Fibroblast of skin of right quadriceps (primary cell): ENCODE data around the gene TAF11L13.
"Not testable (repeated sequence)": the region's sequence is repeated elsewhere in the genome, so short reads cannot be mapped to it uniquely, and the experiment has no call there.

Source experiments
- DNase-seq: peaks from one replicate; pipeline ENCODE4 v3.0.0-alpha.2; 2013

TAF11L13 gene

DNA sequence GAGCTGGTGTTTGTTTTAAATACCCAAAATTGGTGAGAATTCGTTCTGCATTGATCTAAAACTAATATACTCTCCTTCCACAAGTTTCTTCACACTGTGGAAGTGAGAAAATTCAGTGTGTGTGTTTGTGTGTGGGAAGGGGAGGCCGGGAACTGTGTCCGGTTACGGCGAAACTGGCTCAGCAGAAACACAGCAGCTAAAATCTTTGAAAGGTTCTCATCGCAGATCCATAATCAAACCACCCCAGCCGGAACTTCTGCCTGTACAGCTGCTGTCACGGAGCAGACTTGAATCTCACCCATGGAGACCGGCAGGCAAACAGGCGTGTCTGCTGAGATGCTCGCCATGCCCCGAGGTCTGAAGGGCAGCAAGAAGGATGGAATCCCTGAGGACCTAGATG, at the start of gene TAF11L13:
TSS of gene TAF11L13 (plus strand) at position 301 of the 400 bp plus-strand sequence.
- not testable (repeated sequence) for DNase-seq

DNA sequence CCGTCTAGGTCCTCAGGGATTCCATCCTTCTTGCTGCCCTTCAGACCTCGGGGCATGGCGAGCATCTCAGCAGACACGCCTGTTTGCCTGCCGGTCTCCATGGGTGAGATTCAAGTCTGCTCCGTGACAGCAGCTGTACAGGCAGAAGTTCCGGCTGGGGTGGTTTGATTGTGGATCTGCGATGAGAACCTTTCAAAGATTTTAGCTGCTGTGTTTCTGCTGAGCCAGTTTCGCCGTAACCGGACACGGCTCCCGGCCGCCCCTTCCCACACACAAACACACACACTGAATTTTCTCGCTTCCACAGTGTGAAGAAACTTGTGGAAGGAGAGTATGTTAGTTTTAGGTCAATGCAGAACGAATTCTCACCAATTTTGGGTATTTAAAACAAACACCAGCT, 46.2 kb upstream of the TAF11L13 start, which contains the start of gene TAF11L7:
TSS of gene TAF11L7 (minus strand) at position 101 of the 400 bp plus-strand sequence.
- not testable (repeated sequence) for DNase-seq

DNA sequence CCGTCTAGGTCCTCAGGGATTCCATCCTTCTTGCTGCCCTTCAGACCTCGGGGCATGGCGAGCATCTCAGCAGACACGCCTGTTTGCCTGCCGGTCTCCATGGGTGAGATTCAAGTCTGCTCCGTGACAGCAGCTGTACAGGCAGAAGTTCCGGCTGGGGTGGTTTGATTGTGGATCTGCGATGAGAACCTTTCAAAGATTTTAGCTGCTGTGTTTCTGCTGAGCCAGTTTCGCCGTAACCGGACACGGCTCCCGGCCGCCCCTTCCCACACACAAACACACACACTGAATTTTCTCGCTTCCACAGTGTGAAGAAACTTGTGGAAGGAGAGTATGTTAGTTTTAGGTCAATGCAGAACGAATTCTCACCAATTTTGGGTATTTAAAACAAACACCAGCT, 41.0 kb upstream of the TAF11L13 start, which contains the start of gene TAF11L8:
TSS of gene TAF11L8 (minus strand) at position 101 of the 400 bp plus-strand sequence.
- not testable (repeated sequence) for DNase-seq

DNA sequence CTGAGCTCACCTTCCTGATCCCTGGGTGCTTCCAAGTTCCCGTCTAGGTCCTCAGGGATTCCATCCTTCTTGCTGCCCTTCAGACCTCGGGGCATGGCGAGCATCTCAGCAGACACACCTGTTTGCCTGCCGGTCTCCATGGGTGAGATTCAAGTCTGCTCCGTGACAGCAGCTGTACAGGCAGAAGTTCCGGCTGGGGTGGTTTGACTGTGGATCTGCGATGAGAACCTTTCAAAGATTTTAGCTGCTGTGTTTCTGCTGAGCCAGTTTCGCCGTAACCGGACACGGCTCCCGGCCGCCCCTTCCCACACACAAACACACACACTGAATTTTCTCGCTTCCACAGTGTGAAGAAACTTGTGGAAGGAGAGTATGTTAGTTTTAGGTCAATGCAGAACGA, 37.6 kb upstream of the TAF11L13 start, which contains the start of gene TAF11L9:
TSS of gene TAF11L9 (minus strand) at position 140 of the 400 bp plus-strand sequence.
- DNase-seq, result not testable (repeated sequence)

DNA sequence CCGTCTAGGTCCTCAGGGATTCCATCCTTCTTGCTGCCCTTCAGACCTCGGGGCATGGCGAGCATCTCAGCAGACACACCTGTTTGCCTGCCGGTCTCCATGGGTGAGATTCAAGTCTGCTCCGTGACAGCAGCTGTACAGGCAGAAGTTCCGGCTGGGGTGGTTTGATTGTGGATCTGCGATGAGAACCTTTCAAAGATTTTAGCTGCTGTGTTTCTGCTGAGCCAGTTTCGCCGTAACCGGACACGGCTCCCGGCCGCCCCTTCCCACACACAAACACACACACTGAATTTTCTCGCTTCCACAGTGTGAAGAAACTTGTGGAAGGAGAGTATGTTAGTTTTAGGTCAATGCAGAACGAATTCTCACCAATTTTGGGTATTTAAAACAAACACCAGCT, 34.2 kb upstream of the TAF11L13 start, which contains the start of gene TAF11L10:
TSS of gene TAF11L10 (minus strand) at position 101 of the 400 bp plus-strand sequence.
- DNase-seq, result not testable (repeated sequence)

DNA sequence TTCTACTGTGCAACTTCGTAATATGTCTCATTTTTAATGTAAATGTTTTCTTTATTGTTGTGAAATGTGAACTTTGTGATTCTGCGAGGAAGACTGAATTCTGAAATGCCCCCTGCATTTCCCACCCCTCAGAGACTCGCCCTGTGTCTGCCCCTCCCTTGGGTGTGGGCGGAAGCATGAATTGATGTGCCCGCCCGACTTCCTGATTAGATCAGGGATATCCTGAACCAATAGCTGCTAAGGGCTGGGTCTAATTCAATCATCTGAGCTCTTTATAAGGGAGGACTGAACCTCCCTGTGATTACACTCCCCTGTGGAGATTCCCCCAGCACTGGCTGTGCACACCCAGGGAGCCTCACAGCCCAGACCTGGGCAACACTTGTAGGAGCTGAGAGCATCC, 28.0 kb upstream of the TAF11L13 start, which contains the start of gene TAF11L11:
TSS of gene TAF11L11 (plus strand) at position 304 of the 400 bp plus-strand sequence.
- DNase-seq, result not testable (repeated sequence)

DNA sequence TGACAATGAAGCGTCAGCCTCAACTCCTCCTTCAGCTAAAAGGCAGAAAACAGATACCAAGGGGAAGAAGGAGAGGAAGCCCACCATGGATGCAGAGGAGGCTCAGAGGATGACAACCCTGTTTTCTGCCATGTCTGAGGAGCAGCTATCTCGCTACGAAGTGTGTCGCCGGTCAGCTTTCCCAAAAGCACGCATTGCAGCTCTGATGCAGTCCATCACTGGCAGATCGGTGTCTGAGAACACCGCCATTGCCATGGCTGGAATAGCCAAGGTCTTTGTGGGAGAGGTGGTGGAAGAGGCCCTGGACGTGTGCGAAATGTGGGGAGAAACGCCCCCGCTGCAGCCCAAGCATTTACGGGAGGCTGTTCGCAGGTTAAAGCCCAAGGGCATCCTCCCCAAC, 26.9 kb upstream of the TAF11L13 start:
- DNase-seq, result no peak

DNA sequence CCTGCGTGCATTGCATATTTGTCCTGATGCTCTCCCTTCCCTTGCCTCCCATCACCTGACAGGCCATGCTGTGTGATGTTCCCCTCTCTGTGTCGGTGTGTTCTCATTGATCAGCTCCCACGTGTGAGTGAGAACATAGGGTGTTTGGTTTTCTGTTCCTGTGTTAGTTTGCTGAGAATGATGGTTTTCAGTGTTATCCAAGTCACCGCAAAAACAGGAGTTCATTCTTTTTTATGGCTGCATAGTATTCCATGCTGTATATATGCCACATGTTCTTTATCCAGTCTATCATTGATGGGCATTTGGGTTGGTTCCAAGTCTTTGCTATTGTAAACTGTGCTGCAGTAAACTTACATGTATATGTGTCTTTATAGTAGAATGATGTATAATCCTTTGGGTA, 24.4 kb upstream of the TAF11L13 start:
- DNase-seq, result not testable (repeated sequence)

DNA sequence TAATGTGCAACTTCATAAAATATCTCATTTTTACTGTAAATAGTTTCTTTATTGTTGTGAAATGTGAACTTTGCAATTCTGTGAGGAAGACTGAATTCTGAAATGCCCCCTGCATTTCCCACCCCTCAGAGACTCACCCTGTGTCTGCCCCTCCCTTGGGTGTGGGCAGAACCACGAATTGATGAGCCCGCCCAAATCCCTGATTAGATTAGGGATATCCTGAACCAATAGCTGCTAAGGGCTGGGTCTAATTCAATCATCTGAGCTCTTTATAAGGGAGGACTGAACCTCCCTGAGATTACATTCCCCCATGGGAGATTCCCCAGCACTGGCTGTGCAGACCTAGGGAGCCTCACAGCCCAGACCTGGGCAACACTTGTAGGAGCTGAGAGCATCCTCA, 21.8 kb upstream of the TAF11L13 start, which contains the start of gene TAF11L12:
TSS of gene TAF11L12 (plus strand) at position 301 of the 400 bp plus-strand sequence.
- DNase-seq, result not testable (repeated sequence)

DNA sequence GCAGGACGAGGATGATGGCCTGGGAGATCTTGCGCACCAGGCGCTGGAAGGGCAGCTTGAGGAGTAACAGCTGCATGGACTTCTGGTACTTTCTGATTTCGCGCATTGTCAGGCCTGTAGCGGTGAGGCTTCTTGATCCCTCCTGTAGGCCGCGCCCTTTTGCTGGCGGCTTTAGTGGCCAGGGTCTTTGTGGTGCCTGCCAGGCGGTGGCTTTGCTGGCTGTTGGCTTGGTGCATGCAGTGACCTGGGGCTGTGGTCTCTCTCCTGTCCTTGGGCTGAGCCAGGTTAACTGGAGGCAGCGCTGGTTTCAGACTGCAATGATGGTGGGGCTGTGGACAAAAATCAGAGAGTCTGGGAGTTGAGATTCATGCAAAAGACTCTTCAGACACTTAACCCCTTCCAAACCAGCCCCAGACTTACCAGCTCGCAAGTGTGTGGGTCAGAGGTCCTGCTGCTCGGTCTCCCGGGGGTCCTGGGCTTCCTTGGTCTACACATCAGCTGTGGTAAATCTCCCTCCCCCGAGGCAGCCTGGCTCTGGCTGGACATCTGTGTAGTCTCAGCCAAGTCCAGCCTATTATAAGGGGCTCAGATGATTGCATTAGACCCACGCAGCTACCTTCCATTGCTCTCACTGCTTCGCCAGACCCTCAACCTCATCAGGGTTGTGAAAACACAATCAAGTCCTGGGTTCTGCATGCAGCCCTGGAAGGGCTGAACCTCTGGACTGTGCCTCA, 16.8 kb upstream of the TAF11L13 start:
- DNase-seq, result no peak

DNA sequence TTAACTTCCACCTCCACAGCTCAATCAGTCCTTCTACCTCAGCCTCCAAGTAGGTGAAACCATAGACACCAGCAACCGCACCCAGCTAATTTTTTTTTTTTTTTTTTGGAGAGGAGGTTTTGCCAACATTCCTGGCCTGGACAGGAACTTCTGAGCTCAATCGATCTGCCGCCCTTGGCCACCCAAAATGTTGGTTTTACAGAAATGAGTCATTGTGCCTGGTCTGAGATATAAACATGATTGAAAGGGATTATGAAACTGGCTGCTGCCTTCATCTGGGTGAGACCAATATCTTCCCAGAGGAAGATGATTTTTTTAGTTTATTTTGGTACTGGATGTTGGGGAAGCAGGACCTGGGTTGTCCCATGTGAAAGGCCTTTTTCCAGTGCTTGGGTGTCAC, 12.5 kb upstream of the TAF11L13 start:
- no peak for DNase-seq

DNA sequence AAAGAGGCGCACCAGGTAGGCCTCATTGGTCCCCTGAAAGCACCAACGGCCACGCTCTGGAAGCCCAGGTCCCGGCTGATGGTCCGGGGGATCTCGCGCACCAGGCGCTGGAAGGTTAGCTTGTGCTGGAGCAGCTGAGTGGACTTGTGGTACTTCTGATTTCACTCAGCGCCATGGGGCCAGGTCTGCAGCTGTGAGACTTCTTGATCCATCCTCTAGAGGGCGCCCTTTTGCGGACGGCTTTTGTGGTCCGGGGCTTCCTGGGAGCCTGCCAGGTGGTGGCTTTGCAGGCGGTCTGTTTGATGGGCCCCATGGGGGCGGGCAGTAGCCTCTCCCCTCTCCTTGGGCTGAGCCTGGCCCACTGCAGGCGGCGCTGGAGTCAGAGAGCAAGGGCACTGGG, 11.3 kb upstream of the TAF11L13 start:
- DNase-seq, result no peak

DNA sequence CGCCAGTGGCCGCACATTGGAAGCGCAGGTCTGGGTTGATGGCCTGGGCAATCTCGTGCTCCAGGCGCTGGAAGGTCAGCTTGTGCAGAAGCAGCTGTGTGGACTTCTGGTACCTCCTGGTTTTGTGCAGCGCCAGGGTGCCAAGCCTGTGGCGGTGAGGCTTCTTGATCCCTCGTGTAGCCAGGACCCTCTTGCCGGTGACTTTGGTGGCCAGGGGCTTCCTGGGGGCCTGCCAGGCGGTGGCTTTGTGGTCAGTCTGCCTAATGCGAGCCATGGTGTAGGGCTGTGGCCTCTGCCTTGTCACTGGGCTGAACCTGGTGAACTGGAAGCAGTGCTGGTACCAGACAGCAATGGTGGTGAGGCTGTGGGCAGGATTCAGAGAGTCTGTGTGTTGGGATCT, 6.2 kb upstream of the TAF11L13 start:
- DNase-seq, result no peak

DNA sequence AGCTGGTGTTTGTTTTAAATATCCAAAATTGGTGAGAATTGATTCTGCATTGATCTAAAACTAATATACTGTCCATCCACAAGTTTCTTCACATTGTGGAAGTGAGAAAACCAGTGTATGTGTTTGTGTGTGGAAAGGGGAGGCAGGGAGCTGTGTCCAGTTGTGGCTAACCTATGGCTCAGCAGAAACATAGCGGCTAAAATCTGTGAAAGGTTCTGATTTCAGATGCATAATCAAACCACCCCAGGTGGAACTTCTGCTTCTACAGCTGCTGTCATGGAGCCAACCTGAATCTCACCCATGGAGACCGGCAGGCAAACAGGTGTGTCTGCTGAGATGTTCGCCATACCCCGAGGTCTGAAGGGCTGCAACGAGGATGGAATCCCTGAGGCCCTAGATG, 2.3 kb downstream of the TAF11L13 start, which contains the start of gene TAF11L14:
TSS of gene TAF11L14 (plus strand) at position 301 of the 400 bp plus-strand sequence.
- DNase-seq, result no peak

DNA sequence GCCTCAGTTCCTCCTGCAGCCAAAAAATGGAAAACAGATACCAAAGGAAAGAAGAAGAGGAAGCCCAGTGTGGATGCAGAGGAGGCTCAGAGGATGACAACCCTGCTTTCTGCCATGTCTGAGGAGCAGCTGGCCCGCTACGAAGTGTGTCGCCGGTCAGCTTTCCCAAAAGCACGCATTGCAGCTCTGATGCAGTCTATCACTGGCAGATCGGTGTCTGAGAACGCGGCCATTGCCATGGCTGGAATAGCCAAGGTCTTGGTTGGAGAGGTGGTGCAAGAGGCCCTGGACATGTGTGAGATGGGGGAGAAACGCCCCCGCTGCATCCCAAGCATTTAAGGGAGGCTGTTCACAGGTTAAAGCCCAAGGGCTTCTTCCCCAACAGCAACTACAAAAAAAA, 17.3 kb downstream of the TAF11L13 start:
- not testable (repeated sequence) for DNase-seq

DNA sequence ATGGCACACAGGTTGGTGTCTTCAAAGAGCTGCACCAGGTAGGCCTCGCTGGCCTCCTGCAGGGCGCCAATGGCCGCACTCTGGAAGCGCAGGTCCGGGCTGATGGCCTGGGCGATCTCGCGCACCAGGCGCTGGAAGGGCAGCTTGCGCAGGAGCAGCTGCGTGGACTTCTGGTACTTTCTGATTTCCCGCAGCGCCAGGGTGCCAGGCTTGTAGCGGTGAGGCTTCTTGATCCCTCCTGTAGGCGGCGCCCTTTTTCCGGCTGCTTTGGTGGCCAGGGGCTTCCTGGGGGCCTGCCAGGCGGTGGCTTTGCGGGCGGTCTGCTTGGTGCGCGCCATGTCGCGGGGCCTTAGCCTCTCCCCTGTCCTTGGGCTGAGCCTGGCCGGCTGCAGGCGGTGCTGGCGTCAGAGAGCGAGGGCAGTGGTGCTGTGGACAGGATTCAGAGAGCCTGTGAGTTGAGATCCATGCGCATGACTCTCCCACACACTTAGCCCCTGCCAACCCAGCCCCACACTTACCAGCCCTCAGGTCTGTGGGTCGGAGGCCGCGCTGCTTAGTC, 23.4 kb downstream of the TAF11L13 start:
- not testable (repeated sequence) for DNase-seq

DNA sequence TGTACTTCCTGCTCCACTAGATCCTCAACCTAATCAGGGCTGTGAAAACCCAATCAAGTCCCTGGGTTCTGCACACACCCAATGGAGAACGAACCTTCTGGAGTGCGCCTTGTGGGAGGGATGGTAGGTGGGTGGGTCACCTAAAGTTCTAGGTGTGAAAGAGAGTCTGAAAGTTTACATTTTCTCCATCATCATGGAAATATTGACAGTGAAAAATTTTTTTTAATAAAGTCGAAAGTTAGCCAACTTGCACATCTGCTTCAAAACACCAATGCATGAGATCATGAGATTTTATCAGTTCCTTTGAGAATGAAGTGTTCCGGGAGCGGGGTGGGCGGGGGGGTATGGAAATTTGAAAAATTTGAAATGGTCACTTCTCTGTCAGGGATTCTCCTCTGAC, 24.0 kb downstream of the TAF11L13 start:
- DNase-seq, result no peak

DNA sequence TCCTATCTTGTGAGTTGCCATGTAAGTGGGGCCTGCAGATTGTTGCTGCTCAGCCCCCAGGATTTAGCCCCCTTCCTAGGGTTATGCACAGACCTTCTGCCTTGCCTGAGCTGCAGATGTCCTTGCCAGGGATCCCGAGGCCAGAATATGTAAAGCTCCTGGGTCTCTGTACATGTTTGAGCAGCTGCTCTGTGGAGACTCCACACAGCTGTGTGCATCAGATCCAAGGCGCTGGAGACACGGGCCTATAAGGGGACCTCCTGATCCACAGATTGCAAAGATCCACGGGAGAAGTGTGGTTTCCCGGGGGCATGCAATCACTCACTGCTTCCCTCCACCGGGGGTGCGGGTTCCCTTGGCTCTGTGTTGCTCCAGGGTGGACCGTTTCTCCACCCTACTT, 31.3 kb downstream of the TAF11L13 start:
- no peak for DNase-seq

DNA sequence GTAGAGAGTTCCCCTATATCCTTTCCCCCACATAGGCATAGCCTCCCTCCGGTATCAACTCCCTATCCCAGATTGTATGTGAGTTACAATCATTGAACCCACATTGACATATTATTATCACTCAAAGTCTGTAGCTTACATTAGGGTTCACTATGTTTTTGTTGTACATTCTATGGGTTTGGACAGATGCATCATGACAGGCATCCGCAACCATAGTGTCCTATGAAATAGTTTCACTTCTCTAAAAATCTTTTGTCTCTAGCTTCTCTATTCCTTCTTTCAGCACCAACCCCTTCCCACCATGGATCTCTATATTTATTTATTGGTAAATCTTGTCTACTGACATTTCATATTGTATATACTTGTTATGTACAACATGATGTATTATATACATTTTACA, 33.9 kb downstream of the TAF11L13 start:
- no peak for DNase-seq

DNA sequence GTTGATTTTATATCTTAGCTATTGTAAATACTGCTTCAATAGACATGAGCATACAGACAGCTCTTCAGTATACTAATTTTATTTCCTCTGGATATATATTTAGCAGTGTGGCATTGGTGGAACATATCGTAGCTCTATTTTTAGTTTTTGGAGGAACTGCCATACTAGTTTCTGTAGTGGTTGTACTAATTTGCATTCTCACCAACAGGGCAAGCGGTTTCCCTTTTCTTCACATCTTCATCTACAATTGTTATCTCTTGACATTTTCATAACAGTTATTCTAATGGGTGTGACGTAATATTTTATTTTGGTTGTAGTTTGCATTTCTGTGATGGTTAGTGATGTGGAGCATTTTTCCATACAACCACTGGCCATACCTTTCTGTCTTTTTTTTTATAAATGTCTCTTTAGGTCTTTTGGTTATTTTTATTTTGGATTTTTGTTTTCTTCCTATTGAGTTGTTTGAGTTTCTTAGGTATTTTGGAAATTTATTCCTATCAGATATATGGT, 34.9 kb downstream of the TAF11L13 start:
- DNase-seq, result no peak

DNA sequence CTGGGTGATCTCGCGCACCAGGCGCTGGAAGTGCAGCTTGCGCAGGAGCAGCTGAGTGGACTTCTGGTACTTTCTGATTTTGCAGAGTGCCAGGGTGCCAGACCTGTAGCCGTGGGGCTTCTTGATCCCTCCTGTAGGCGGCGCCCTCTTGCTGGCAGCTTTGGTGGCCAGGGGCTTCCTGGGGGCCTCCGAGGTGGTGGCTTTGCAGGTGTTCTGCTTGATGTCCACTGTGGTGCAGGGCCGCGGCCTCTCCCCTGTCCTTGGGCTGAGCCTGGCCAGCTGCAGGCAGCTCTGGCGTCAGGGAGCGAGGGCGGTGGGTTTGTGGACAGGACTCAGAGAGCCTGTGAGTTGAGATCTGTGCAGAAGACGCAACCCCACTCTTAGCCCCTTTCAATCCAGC, 38.5 kb downstream of the TAF11L13 start:
- no peak for DNase-seq

DNA sequence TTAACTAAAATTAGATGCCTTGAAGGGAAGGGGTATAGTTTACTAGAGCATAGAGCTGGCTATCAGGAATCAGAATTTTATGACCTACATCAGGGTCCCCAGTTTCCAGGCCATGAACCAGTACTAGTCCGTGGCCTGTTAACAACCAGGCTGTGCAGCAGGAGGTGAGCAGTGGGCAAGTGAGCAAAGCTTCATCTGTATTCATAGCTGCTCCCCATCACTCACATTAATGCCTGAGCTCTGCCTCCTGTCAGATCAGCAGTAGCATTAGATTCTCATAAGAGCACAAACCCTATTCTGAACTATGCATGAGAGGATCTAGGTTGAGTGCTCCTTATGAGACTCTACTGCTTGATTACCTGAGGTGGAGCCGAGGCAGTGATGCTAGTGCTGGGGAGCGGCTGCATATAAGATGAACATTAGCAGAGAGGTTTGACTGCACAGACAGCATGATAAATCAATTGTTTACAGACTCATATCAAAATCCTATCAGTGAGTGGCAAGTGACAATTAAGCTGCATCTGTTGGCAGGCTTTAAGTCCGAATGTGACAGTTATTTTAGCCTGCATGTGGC, 47.0 kb downstream of the TAF11L13 start:
- DNase-seq, result no peak

DNA sequence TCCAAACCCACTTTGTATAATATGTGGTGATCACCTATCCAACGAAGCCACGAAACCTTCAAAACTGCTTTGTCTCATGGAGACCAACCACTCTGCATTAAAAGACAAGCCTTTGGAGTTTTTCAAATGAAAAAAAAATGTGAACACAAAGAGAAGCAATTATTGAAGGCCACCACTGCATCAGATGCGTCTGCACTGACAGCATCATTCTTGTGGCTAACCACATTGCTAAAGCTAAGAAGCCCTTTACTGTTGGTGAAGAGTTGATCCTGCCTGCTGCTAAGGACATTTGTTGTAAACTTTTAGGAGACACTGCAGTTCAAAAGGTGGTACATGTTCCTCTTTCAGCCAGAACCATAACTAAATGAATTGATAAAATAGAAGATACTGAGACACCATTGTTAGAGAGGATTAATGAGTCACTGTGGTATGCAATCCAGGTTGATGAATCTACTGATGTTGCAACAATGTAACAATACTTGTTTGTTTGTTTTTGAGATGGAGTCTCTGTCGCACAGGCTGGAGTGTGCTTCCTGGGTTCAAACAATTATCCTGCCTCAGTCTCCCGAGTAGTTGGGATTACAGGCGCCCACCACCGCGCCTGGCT, 47.8 kb downstream of the TAF11L13 start:
- DNase-seq, result no peak
